Osteocyte (in vitro differentiated cells): Measurements from ENCODE around the gene UBAP1. TPM values are rescaled to one million over a fixed set of nuclear protein-coding genes. Genes with fewer than 3 reads are reported as not detected.

Experiments used
- DNase-seq: peaks from one replicate; pipeline ENCODE4 v3.0.0; 2021; ENCODE audit warnings: mixed read lengths; ENCODE audit not compliant: unreplicated experiment; ENCODE audit errors: extremely low spot score
- H3K27ac Mint-ChIP-seq: one replicate; pipeline ENCODE4 v1.8.0; 2021; ENCODE audit warnings: mild to moderate bottlenecking, mixed read lengths; ENCODE audit not compliant: unreplicated experiment
- H3K27me3 Mint-ChIP-seq: one replicate; pipeline ENCODE4 v1.8.0; 2021; ENCODE audit warnings: mixed read lengths; ENCODE audit not compliant: unreplicated experiment
- H3K36me3 Mint-ChIP-seq: one replicate; pipeline ENCODE4 v1.8.0; 2021; ENCODE audit warnings: mixed read lengths; ENCODE audit not compliant: unreplicated experiment
- H3K4me1 Mint-ChIP-seq: one replicate; pipeline ENCODE4 v1.8.0; 2021; ENCODE audit warnings: mixed read lengths; ENCODE audit not compliant: unreplicated experiment
- H3K4me3 Mint-ChIP-seq: one replicate; pipeline ENCODE4 v1.8.0; 2021; ENCODE audit warnings: mild to moderate bottlenecking, moderate library complexity, mixed read lengths; ENCODE audit not compliant: unreplicated experiment
- H3K9me3 Mint-ChIP-seq: one replicate; pipeline ENCODE4 v1.8.0; 2021; ENCODE audit warnings: mixed read lengths; ENCODE audit not compliant: unreplicated experiment
- total RNA-seq: library from RNA; stranded (reverse); gene quantifications from 2 replicates; pipeline ENCODE4 v1.2.1, GENCODE V29; 2021
- TF ChIP-seq, protein P1 (sequence below): fragments of 200-600 bp; sonication (generic); IDR thresholded peaks from 2 replicates; pipeline ENCODE4 v1.5.0; 2021; ENCODE audit warnings: antibody characterized with exemption, mild to moderate bottlenecking, moderate library complexity

The UBAP1 gene
- total RNA-seq, 1 donor from 2014 or later, result 38.6 TPM

DNA sequence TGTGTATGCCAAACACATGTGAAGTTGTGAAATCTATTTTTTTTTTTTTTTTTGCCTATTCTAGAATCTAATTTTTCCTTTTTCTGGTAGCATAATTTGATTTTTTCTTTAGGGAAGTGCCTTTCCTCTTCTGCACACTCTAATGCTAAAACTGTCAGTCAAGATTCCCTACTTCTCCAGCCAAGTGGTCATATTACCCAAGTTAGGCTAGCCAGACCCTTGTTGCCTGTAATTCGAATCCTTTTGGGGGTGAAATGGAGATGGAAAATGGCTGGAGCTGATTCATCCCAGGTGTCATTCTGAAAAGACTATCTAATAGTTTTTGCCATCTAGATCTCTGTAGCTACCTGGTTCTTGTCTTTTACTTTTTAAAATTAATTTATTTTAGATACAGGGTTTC is 24.8 kb upstream of the UBAP1 start:
- Mint-ChIP-seq H3K27ac (no peak overlapping the region), H3K9me3 (no peaks in the 10 kb centered on the region), H3K36me3 (no peaks in the 10 kb centered on the region), H3K4me1 (no peaks in the 10 kb centered on the region), H3K27me3 (peaks cover 17% of the 10 kb centered on the region), H3K4me3 (no peak overlapping the region)
- no peak for DNase-seq
- TF ChIP-seq, protein P1, sequence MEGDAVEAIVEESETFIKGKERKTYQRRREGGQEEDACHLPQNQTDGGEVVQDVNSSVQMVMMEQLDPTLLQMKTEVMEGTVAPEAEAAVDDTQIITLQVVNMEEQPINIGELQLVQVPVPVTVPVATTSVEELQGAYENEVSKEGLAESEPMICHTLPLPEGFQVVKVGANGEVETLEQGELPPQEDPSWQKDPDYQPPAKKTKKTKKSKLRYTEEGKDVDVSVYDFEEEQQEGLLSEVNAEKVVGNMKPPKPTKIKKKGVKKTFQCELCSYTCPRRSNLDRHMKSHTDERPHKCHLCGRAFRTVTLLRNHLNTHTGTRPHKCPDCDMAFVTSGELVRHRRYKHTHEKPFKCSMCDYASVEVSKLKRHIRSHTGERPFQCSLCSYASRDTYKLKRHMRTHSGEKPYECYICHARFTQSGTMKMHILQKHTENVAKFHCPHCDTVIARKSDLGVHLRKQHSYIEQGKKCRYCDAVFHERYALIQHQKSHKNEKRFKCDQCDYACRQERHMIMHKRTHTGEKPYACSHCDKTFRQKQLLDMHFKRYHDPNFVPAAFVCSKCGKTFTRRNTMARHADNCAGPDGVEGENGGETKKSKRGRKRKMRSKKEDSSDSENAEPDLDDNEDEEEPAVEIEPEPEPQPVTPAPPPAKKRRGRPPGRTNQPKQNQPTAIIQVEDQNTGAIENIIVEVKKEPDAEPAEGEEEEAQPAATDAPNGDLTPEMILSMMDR, result no peak

DNA sequence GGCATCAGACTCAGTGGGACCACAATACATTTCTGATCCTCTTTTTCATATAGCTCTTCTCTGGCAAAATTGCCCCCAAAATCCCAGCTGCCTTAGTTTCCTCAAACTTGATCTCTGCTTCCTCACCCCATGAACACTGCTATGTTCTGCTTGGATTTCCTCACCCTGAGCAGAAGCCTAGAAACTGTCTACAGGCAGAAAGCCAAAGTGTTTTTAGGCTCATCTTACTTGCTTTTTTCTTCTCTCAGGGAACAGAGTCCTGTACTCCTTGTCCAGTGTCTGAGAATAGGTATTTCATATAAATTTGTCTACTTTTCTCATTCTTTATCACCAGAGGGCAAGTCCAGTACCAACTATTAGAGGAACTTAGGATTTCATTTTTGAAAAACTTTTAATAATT is 21.5 kb upstream of the UBAP1 start:
- Mint-ChIP-seq H3K4me1 (no peaks in the 10 kb centered on the region), H3K27ac (no peak overlapping the region), H3K36me3 (no peaks in the 10 kb centered on the region), H3K4me3 (no peak overlapping the region), H3K27me3 (peaks cover 11% of the 10 kb centered on the region), H3K9me3 (no peaks in the 10 kb centered on the region)
- no peak for DNase-seq
- TF ChIP-seq, protein P1, result no peak

DNA sequence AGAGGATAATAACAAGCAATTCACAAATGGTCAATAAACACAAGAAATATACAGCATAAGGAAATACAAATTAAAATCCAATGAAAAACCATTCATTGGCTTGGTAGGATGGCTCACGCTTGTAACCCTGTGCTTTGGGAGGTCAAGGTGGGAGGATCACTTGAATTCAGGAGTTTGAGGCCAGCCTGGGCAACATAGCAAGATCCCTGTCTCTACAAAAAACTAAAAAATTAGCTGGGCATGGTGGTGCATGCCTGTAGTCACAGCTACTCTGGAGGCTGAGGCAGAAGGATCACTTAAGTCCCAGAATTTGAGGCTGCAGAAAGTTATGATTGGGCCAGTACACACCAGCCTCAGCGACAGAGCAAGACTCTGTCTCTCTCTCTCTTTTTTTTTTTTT is 20.9 kb upstream of the UBAP1 start:
- H3K27ac Mint-ChIP-seq, result no peak overlapping the region
- no peaks in the 10 kb centered on the region for H3K4me1 Mint-ChIP-seq
- no peaks in the 10 kb centered on the region for H3K36me3 Mint-ChIP-seq
- no peak for DNase-seq
- H3K4me3 Mint-ChIP-seq, result no peak overlapping the region
- TF ChIP-seq, protein P1, result no peak
- H3K9me3 Mint-ChIP-seq, result no peaks in the 10 kb centered on the region
- peaks cover 11% of the 10 kb centered on the region for H3K27me3 Mint-ChIP-seq

DNA sequence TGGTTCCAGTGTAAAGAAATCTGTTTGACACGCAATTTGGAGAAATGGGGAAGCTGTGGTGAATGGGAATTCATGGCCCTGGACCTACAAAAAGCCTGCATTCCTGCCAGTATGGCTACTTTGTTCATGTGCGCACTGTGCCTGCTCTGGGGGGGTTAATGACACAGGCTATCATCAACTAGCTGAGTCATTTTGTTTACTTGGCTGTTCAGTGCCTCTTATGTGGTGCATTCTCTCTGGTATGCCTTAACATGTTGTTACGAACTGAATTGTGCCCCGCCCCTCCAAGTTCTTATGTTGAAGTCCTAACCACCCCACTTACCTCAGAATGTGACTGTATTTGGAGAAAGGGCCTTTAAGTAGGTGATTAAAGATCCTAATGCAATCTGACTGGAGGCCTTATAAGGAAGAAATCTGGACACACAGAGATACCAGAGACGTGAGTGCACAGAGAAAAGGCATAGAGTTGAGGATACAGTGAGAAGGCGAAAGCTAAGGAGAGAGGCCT is 20.4 kb upstream of the UBAP1 start:
- H3K4me3 Mint-ChIP-seq, result no peak overlapping the region

DNA sequence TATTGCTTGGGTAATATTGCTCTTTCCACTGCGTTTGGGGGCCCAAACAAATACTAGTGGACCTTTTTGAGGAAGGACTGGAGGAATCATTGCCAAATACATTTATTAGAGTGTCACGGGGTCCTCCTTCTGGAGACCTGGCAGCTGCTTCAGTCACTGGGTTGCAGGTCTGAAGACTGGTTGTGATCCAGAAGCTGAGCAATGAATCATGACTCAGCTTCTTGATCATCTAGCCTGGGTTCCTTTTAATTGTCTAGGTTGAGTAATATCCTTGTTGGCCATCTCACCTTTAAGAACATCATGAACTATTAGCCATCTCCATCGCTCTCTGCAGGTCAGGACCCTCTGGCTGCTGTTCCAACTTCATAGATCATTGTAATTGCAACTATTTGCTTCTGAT is 15.4 kb upstream of the UBAP1 start:
- H3K9me3 Mint-ChIP-seq, result no peaks in the 10 kb centered on the region
- no peaks in the 10 kb centered on the region for H3K27me3 Mint-ChIP-seq
- TF ChIP-seq, protein P1, result no peak
- no peaks in the 10 kb centered on the region for H3K4me1 Mint-ChIP-seq
- H3K4me3 Mint-ChIP-seq, result no peak overlapping the region
- H3K27ac Mint-ChIP-seq, result no peak overlapping the region
- no peaks in the 10 kb centered on the region for H3K36me3 Mint-ChIP-seq
- DNase-seq, result no peak

More for the DNA sequence above, 20.4 kb upstream of the UBAP1 start:
- no peaks in the 10 kb centered on the region for H3K9me3 Mint-ChIP-seq
- DNase-seq, result no peak
- peaks cover 10% of the 10 kb centered on the region for H3K27me3 Mint-ChIP-seq
- no peak overlapping the region for H3K27ac Mint-ChIP-seq
- no peaks in the 10 kb centered on the region for H3K36me3 Mint-ChIP-seq
- H3K4me1 Mint-ChIP-seq, result no peaks in the 10 kb centered on the region
- TF ChIP-seq, protein P1, result no peak
